GM18868 (cell line): ENCODE results near the gene APBB2.
"Not testable (repeated sequence)": the region's sequence is repeated elsewhere in the genome, so short reads cannot be mapped to it uniquely, and the experiment has no call there.

Experiments
- ATAC-seq: cut with Tn5 transposase; IDR thresholded peaks from one replicate; pipeline ENCODE4 v1.9.1; 2021; ENCODE audit warnings: mild to moderate bottlenecking, moderate library complexity; ENCODE audit not compliant: unreplicated experiment

APBB2 gene

GRCh38 chr4:41029098-41029497 is 185.2 kb downstream of the APBB2 start:
- ATAC-seq: no peak

GRCh38 chr4:41028392-41029076 is 185.8 kb downstream of the APBB2 start:
- ATAC-seq: no peak

- no peak for ATAC-seq
These were observed 187.4 kb downstream of the APBB2 start for GRCh38 chr4:41026971-41027370.

- no peak for ATAC-seq
These were observed 188.5 kb downstream of the APBB2 start for GRCh38 chr4:41025824-41026223.

GRCh38 chr4:41024556-41025491 is 189.5 kb downstream of the APBB2 start:
- no peak for ATAC-seq

GRCh38 chr4:41022116-41022515 is 192.2 kb downstream of the APBB2 start:
- no peak for ATAC-seq

- ATAC-seq: no peak
These were observed 199.2 kb downstream of the APBB2 start for GRCh38 chr4:41015016-41015675.

GRCh38 chr4:41014158-41014557 is 200.2 kb downstream of the APBB2 start:
- no peak for ATAC-seq

- no peak for ATAC-seq
These were observed 200.6 kb downstream of the APBB2 start for GRCh38 chr4:41013746-41014145.

GRCh38 chr4:41012911-41013310 is 201.4 kb downstream of the APBB2 start:
- no peak for ATAC-seq

- ATAC-seq: no peak
These were observed 202.0 kb downstream of the APBB2 start for GRCh38 chr4:41012293-41012692.

GRCh38 chr4:41009411-41009810 is 204.9 kb downstream of the APBB2 start:
- no peak for ATAC-seq

- ATAC-seq: no peak
These were observed 208.2 kb downstream of the APBB2 start for GRCh38 chr4:41006141-41006540.

GRCh38 chr4:41002309-41002708 is 212.0 kb downstream of the APBB2 start:
- ATAC-seq: no peak

- no peak for ATAC-seq
These were observed 214.0 kb downstream of the APBB2 start for GRCh38 chr4:41000356-41000755.

GRCh38 chr4:40998675-40999358 is 215.5 kb downstream of the APBB2 start:
- no peak for ATAC-seq

- ATAC-seq: no peak
These were observed 218.5 kb downstream of the APBB2 start for GRCh38 chr4:40995850-40996249.

GRCh38 chr4:40994321-40994720 is 220.0 kb downstream of the APBB2 start:
- not testable (repeated sequence) for ATAC-seq

GRCh38 chr4:40993296-40993693 is 221.0 kb downstream of the APBB2 start:
- ATAC-seq: not testable (repeated sequence)

- peak; percentile 57 for ATAC-seq
These were observed 221.7 kb downstream of the APBB2 start for GRCh38 chr4:40992472-40993295.
